HepG2 (cell line): Measurements from ENCODE around the gene KRT7. TPM values are rescaled to one million over a fixed set of nuclear protein-coding genes. Genes with fewer than 3 reads are reported as not detected.

ENCODE experiments used
- ZNF775 ChIP-seq: sonication (generic); formaldehyde crosslinking; IDR thresholded peaks from 2 replicates; pipeline ENCODE4 v1.4.0; 2020; ENCODE audit warnings: missing genetic modification reagents, mild to moderate bottlenecking, moderate library complexity, borderline replicate concordance
- polyA plus RNA-seq, 8 experiments: library from polyadenylated mRNA; depleted of rRNA in 3 of 8; stranded (reverse) in 7 of 8; unstranded in 1 of 8; fragments of >200 nt; fragmentation: Illumina TruSeq in 4 of 8; extraction: Trizol in 4 of 8; gene quantifications; 2 replicates each; pipeline versions ENCODE4 v1.2.1 to v1.2.3, GENCODE V29; 2011 to 2016; ENCODE audit warnings: low read depth in 4 of 8, missing spikeins in 1 of 8, mixed read lengths in 1 of 8; ENCODE audit not compliant: insufficient read depth in 1 of 8
- total RNA-seq, 5 experiments: library from RNA; depleted of rRNA; stranded (reverse); fragments of >200 nt; fragmentation: Illumina TruSeq; extraction: Trizol; gene quantifications; 2 replicates each; pipeline ENCODE4 v1.2.3, GENCODE V29; 2016; ENCODE audit warnings: low read depth in 1 of 5
- TF ChIP-seq, protein P1 (sequence below): sonication (generic); formaldehyde crosslinking; IDR thresholded peaks from 2 replicates; pipeline ENCODE4 v1.8.1; 2022; ENCODE audit warnings: low read depth, mild to moderate bottlenecking, missing genetic modification reagents
- TF ChIP-seq, protein P2 (sequence below): sonication (generic); formaldehyde crosslinking; conservative IDR thresholded peaks from 2 replicates; pipeline ENCODE4 v1.4.0; 2020; ENCODE audit warnings: missing genetic modification reagents
- TF ChIP-seq, protein P3 (sequence below): sonication (generic); formaldehyde crosslinking; IDR thresholded peaks from 2 replicates; pipeline ENCODE4 v1.9.0; 2021; ENCODE audit warnings: missing genetic modification reagents, mild to moderate bottlenecking, borderline replicate concordance
- TF ChIP-seq, protein P4 (sequence below): sonication (generic); formaldehyde crosslinking; IDR thresholded peaks from 2 replicates; pipeline ENCODE4 v1.5.0; 2020; ENCODE audit warnings: mild to moderate bottlenecking, missing genetic modification reagents

Gene KRT7
- total and polyA plus RNA-seq, 2 of the 13 experiments (the other 11 are each of a cell fraction or from before 2014, with no cell fraction given): 0.83 TPM; not detected in 1

DNA sequence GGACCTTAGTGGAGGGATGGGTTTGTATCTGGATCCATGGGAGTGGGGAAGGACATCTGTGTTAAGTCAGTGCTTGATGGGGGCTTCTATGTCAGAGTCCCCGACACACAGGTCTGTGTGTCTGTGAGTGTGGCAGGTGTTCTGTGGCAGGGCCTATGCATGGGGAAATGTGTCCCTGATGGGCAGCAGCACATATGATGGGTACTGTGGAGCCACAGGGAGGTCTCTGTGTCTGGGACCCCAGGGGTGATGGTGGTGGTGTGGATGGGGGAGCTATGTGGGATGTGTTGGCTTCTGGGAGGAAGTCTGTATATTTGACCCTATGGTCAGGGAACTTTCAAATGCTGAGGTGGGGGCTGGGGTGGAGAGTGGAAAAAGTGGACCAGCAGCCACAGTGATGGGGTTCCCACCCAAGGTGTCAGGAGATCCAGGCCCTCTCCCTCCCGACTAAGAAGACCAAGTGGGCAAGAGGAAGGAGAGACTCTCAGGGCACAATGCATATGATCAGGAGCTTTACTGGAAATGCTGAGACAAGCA, 16.5 kb downstream of the KRT7 start (continued):
- TF ChIP-seq, protein P1, sequence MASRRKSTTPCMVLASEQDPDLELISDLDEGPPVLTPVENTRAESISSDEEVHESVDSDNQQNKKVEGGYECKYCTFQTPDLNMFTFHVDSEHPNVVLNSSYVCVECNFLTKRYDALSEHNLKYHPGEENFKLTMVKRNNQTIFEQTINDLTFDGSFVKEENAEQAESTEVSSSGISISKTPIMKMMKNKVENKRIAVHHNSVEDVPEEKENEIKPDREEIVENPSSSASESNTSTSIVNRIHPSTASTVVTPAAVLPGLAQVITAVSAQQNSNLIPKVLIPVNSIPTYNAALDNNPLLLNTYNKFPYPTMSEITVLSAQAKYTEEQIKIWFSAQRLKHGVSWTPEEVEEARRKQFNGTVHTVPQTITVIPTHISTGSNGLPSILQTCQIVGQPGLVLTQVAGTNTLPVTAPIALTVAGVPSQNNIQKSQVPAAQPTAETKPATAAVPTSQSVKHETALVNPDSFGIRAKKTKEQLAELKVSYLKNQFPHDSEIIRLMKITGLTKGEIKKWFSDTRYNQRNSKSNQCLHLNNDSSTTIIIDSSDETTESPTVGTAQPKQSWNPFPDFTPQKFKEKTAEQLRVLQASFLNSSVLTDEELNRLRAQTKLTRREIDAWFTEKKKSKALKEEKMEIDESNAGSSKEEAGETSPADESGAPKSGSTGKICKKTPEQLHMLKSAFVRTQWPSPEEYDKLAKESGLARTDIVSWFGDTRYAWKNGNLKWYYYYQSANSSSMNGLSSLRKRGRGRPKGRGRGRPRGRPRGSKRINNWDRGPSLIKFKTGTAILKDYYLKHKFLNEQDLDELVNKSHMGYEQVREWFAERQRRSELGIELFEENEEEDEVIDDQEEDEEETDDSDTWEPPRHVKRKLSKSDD (CRISPR knock-in tag): no peak
- no peak for TF ChIP-seq ZNF775 (CRISPR knock-in tag)
- TF ChIP-seq, protein P2, sequence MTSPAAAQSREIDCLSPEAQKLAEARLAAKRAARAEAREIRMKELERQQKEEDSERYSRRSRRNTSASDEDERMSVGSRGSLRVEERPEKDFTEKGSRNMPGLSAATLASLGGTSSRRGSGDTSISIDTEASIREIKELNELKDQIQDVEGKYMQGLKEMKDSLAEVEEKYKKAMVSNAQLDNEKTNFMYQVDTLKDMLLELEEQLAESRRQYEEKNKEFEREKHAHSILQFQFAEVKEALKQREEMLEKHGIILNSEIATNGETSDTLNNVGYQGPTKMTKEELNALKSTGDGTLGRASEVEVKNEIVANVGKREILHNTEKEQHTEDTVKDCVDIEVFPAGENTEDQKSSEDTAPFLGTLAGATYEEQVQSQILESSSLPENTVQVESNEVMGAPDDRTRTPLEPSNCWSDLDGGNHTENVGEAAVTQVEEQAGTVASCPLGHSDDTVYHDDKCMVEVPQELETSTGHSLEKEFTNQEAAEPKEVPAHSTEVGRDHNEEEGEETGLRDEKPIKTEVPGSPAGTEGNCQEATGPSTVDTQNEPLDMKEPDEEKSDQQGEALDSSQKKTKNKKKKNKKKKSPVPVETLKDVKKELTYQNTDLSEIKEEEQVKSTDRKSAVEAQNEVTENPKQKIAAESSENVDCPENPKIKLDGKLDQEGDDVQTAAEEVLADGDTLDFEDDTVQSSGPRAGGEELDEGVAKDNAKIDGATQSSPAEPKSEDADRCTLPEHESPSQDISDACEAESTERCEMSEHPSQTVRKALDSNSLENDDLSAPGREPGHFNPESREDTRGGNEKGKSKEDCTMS (CRISPR knock-in tag): no peak
- TF ChIP-seq, protein P3, sequence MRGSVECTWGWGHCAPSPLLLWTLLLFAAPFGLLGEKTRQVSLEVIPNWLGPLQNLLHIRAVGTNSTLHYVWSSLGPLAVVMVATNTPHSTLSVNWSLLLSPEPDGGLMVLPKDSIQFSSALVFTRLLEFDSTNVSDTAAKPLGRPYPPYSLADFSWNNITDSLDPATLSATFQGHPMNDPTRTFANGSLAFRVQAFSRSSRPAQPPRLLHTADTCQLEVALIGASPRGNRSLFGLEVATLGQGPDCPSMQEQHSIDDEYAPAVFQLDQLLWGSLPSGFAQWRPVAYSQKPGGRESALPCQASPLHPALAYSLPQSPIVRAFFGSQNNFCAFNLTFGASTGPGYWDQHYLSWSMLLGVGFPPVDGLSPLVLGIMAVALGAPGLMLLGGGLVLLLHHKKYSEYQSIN (CRISPR knock-in tag): no peak
- TF ChIP-seq, protein P4, sequence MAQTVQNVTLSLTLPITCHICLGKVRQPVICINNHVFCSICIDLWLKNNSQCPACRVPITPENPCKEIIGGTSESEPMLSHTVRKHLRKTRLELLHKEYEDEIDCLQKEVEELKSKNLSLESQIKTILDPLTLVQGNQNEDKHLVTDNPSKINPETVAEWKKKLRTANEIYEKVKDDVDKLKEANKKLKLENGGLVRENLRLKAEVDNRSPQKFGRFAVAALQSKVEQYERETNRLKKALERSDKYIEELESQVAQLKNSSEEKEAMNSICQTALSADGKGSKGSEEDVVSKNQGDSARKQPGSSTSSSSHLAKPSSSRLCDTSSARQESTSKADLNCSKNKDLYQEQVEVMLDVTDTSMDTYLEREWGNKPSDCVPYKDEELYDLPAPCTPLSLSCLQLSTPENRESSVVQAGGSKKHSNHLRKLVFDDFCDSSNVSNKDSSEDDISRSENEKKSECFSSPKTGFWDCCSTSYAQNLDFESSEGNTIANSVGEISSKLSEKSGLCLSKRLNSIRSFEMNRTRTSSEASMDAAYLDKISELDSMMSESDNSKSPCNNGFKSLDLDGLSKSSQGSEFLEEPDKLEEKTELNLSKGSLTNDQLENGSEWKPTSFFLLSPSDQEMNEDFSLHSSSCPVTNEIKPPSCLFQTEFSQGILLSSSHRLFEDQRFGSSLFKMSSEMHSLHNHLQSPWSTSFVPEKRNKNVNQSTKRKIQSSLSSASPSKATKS (CRISPR knock-in tag): no peak
